Skeletal muscle cell (primary cell): ENCODE measurements around the gene CMIP.

Experiments
- DNase-seq: peaks from one replicate; pipeline ENCODE4 v3.0.0-alpha.2; 2010; ENCODE audit warnings: low read depth
- H3K4me3 ChIP-seq: 2 replicates; pipeline ENCODE4 v1.5.1; 2011; ENCODE audit warnings: low read depth, mild to moderate bottlenecking, control low read depth, low read length, moderate library complexity

CMIP gene

DNA sequence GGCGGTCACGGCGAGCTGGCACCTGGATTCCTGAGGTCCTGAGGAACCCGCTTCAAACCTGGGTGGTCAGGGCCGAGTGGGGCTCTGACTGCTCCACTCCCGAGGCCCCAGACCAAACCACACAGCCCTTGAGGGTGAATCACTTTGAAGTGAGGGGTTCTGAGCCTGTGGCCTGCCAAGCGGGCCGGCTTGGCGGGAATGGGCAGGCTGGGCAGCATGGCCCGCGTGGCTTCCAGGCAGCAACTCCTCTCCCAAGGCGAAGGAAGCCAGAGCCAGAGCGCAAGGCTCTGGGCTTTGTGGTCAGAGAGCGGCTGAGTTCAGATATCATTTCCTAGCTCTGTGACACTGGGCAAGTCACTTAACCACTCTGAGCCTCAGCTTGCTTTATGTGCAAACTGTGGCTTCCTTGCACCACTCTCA, 42.7 kb downstream of the CMIP start:
- no peak overlapping the region for H3K4me3 ChIP-seq
- DNase-seq, result no peak

DNA sequence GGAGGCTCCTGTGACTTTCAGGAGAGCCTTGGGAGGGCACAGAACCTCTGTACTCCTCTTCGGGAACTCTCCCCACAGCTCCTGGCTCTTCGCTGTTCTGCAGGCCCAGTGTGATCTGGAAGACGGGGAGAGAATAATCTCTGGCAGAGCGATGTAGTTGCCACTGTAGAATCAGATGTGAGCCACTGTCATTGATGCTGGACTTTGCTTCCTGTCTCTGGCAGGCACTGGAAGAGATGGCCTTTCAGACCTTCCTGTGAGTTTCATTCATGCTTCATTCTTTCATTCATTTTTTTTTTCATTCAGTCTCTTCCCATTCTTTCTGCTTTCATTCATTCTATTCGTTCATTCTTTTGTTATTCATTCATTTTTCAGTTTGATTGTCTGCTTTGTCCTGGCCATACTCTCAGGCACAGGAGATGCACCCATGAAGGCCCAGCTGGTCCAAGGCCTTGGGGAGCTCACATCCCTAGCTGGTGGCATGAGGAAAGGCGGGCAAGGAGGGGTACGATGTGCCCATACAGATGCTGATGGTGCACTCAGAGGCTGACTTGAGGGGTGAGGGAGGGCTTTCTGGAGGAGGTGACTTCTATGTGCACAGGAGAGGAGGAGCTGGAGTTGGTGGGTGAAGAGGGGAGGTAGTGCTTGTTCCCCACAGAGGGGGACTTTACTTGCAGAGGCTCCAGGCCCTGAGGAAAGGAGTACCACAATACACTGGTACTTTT, 44.2 kb downstream of the CMIP start:
- DNase-seq, result no peak
- H3K4me3 ChIP-seq, result no peak overlapping the region

DNA sequence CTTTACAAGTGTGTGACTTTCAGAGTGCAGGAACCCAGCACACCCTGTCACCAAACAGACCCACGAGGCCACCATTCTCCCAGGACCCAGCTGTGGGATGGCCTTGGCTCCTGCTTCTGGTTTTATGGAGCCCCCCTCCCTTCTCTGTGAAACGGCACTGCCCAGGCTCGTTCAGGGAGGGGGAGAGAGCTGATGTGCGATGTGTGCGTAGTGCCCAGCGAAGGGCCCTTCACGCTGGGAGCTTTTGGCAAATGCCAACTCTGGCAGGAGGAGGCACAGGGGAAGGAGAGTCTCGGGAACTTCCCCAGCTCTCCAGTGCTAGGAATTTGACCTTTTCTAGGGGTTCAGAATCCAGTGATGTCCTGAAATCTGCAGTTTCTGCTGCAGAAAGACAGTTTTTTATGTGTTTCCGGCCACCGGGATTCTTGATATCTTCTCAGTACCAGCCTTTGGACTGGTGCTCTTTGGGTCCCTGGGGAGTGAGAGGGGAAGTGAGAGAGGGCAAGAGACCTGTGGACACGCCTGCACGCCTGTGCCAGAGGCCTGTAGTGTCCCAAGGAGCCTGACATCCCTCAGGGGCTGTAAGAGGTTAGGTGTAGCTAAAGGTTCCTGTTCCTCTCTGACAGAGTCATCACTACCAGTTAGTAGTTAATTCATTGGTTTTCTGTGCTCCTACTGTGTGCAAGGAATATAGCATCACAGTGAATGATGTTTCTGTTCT, 45.1 kb downstream of the CMIP start:
- DNase-seq, result no peak
- no peak overlapping the region for H3K4me3 ChIP-seq

DNA sequence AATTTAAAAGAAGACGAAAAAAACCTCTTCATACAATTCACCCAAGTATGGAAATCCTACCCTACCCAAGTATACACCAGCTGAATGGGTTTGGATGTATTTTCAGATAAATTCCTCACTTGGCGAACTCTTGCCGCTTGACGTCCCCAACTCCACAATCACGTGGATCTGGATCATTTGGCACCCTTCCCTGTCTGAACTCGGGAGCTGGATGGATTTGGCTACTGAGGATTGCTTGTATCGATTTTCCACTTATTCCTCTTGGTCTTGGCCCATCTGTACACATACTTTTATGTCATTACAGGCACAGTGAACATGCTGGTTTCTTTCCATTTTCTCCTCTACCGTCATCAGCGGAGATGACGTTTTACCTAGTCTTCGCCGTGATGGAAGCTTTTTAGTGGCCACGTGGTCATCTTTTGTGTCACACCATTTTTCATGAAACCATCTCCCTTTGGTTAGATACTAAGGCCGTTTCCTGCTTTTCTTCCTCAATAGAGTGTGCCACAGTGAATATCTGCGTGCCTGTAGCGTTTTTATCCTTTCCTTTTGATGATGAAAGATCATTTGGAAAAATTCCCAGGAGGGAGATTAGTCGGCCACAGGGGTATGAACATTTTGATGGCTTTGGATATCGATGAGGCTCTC, 47.1 kb downstream of the CMIP start:
- no peak for DNase-seq

DNA sequence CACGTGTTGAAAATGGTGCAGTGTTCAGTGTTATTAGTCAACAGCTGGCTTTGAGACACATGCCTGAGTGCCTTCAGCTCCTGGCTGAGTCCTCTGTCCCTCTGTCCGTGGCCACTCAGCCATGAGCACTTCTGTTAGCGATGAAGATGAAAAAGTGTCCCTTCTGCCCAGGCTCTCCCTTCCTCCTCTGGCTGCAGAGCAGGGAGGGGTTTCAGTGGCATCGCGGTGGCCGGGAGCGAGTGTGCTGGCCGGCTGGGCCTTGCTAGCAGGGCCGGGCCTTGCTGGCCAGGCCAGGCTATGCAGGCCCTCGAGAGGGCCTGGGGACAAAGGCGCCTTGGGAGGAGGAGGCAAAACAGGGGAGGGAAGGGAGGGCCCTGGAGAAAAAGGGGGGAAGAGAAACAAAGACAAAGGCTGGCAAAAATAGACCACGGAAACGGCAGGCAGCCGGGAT, 47.7 kb downstream of the CMIP start:
- no peak overlapping the region for H3K4me3 ChIP-seq
- no peak for DNase-seq

More for the DNA sequence above, 47.1 kb downstream of the CMIP start:
- H3K4me3 ChIP-seq, result no peak overlapping the region

DNA sequence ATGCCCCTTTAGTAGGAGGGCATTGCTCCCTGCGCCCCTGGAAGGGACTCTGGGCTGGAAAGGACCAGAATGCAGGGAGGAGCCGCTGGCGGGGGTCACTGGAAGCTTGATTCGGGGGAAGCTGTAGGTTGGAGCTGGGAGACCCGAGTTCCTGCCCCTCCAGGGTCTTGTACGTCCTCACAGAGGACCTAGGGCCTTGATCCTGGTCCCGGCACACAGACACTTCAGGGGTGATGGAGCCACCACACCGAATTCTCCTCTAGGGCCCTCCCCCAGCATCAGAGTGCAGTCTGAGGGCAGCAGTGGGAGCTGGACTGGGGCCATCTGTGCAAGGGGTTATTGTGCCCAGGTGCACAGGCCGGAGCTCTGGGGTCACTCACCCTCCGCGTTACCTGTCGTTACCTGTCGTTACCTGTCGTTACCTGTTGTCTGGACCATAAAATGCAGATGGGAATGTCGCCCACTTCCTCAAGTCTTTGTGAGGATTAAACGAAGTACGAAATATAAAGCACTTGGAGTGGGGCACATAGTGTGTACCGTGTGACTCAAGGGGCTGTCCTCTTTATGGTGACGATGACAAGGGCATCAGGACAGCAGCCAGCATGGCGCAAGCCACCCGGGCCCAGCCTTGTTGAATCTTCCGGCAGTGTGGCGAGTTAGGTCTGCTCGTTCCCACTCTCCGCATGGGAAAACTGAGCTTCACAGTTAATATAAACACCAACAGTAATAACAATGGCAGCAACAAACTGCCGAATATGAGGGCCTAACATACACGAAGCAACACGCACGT, 48.6 kb downstream of the CMIP start:
- DNase-seq, result no peak
- no peak overlapping the region for H3K4me3 ChIP-seq

DNA sequence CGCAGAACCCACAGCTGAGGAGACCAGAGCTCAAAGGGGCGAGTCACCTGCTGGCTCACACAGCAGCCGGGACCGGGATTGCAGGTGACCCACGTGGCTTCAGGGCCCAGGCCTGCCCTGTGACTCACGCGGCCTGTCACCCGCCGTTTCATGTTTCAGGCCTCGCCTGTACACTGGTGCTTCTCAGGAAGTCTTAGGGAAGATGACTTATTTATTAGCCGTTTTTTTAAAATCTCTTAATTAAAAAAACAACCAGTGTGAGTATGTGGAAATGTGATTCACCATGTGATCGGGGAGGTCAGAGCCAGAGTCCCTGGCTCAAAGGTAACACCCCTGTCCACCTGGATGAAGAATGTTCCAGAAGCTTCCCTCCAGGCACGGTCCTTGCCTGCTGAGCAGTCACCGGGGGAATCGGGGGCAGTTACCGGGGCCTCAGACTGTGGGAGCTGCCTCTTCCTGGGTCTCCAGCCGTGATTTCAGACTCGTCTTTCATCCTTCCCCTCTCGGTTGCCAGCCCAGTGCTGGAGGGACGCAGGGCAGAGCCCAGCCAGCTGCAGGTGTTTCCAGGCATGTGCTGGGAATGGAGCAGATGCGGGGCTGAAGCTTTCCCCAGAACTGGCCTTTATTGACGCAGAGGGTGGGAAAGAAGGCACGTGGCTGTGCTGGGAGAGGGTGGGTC, 49.3 kb downstream of the CMIP start:
- no peak overlapping the region for H3K4me3 ChIP-seq
- peak; percentile 55 for DNase-seq

DNA sequence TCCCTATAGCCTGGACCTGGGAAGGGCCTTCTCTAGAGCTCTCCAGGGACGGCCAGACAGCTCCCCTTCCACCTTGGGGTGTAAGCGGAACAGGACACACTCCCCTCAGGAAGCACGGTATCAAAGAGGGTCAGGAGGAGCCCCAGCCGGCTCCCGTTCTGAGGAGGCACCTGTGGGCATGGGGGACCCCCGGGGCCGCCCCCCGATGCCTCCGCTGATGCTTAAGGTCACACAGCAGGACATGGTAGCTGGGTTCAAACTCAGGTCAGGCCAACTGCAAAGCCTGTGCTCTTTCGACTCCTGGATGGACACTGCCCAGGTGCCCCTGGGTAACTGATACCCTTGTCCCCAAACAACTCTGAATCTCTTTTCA, 49.8 kb downstream of the CMIP start:
- DNase-seq, result no peak
- H3K4me3 ChIP-seq, result no peak overlapping the region

DNA sequence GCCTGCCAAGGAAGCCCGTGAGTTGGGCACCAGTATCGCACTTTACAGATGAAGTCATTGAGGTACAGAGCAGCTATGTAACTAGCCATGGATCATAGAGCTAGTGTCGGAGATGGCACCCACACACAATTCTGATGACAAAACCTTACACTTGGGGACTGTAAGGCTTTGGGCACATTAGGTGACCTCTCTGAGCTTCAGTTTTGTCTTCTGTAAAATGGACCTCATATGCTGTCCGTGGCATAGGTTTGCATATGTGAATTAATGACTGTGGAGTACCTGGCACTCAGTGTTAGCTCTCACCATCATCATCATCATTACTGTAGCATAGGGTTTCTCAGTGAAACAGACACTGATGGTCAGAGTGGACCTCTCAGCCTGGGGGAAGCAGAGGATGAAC, 50.3 kb downstream of the CMIP start:
- DNase-seq, result no peak
- no peak overlapping the region for H3K4me3 ChIP-seq

DNA sequence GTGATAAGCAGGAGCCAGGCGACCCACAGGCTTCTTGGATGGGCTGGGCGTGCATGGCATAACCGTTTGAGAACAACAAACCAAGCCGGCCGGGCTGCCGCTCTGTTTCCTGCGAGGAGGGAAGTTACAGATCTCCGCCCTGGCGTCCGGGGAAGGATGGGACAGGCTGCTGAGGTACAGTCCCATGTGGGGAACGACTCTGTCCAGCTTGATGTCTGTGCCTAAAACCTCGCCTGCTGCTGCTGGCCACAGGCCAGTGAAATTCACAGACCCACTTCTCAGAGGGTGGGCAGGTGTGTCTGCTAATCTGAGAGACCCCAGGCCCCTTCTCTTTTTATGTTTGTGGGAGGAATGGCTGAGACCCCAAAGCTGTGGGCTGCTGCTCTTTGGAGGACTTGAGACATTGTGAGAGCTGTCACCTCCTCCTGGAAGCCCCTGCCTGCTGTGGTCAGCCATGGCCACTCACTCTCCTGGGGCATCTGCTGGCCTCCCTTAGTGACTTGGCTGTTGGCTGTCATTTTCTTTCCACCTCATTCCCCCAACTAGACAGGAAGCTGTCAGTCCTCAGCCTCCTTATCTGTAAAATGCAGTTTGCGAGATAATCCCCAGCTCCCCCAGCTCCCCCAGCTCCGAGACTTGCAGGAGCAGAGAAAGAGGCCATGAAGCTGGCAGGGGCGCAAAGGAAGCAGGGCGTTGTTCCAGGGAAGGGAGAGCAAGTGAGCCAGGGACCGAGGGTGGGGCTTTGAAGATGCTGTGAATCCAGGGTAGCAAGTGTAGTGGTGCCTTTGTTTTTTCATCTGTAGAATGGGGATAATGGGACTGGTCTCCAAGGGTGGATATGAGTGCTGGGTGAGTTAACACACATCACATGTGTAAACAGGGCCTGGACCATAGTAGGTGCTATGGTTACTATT, 51.0 kb downstream of the CMIP start:
- H3K4me3 ChIP-seq, result no peak overlapping the region
- no peak for DNase-seq

DNA sequence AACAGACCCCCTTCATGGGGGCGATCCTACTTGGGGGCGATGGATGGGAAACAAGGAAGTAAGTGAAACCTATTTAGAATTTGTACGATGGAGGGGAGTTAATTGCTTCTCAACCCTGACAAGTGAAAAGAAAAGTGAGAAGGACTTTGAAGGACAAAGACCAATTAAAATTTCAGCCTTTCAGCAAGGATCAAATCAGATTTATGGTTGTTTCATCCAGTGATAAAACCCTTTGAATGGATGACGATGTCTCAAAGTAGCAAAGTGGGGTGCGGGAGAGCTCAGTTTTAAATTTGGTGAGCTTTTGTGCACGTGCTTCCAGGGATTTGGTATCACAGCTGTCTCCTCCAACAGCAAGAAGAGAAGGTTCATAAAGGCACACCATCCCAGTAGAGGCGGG, 51.7 kb downstream of the CMIP start:
- no peak overlapping the region for H3K4me3 ChIP-seq
- no peak for DNase-seq

DNA sequence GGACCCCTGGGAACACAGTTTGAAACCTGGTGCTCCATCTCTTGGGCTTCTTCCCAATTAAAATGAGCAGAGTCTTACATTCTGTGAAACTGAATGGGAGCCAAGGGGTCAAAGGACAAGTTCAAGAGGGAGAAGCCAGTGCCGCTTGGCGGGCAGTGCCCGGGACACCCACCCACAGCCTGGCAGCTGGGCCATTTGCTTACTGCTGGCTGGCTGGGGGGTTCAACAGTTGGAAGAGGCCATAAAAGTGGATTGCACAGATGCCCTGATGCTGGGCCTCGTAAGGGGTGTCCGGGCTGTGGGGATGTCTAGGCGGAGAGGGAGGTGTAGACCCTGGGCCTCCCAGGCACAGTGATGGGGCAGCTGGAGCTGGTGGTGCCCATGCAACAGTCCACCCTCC, 52.1 kb downstream of the CMIP start:
- no peak overlapping the region for H3K4me3 ChIP-seq
- no peak for DNase-seq

DNA sequence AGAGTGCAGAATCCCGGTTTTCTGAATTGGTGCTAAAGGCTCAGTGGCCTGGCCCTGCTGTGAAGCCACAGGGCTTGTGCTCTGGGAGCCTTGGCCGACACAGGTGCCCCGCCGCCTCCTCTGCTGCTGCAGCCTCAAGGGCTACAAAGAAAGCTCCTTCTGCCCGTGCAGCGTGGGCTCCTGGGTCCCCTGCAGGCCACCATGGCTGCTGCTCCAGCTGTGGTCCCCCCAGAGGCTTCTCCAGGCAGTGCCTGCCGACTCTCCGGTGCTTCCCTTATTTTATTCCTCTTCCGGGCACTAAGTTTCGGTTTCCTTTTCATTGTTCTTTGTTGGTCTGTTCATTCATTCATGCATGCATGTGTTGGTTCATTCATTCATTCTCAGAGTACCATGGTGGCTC, 53.1 kb downstream of the CMIP start:
- no peak overlapping the region for H3K4me3 ChIP-seq
- DNase-seq, result no peak

DNA sequence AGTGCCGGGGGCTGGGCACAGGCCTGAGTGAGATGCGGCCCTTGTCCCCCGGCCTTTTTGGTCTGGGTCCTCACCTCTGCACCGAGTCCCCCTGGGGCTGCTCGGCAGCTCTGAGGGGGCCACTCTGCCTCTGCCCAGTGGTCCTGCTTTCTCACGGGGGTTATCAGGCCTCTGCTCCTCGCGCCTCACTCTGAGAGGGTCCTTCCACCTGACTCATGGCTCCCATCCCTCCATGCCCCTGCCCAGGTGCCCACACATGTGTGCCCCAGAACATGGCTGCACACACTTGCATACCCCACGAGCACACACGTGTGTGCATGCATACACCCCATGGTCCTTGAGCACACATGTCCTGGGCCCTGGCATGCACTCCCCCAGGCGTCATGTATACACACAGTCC, 53.7 kb downstream of the CMIP start:
- DNase-seq, result no peak
- H3K4me3 ChIP-seq, result no peak overlapping the region

DNA sequence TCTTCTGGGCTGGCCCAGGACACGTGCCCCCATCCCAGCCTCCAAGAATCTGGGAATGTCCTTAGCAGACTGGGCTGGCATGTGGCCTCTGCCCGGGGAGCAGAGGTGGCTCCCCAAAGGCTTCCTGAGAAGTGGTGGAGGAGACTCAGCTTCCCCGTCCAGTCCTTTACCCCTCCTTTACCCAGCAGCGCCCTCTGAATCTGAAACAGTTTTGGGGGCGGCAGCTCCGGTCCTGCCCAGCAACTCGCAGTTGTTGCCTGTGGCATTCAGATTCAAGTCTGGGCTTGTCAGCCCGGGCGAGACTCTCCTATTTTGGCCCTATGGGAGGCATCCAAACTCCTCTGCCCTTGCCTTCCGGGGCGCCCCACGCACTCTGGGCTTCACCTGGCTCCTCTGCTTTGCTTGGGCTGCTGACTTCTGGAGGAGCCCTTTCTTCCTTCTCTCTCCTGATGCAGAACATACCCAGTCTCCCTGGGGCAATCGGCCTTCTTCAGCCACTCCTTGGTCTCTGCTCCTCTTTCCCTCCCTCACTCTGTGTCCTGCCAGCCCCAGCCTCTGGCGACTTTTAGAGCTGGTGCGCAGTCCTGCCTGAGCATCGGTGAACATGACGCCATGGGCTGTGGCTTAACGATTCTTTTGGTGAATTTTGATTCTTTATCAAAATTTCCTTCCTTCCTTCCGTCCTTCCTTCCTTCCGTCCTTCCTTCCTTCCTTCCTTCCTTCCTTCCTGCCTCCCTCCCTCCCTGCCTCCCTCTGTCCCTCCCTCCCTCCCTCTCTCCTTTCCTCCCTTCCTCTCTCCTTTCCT, 55.2 kb downstream of the CMIP start:
- H3K4me3 ChIP-seq, result no peak overlapping the region
- no peak for DNase-seq

DNA sequence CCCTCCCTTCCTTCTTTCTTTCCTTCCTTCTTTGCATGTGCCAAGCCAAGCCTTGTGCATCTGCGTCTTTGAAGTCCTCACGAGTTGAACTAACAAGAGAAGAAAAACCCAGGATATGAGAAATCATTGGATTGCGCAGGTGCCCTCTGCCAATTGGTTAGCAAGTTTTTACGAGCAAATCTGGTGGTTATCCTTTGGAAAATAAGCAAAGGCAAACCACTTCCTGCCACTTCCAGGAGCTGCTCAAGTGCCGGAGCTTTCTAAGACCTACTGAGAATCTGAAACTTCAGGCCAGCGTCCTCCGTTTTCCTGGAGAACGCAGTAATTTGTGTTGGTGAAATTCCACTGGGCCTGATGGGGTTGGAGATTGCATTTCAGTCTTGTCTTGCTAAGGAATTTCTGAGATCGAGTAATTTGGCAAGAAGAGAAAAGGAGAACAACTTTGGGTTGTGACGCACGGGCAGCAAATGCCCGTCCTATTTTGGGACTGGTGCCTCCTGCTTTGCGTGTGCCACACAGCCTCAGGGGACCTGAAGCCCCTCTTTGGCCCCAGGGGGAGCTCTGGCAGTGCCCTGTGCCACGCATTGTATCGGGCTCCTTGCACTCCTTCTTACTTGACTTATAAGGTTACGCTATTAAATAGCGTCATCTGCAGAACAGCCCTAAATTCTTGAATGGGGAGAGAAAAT, 56.4 kb downstream of the CMIP start:
- peak; percentile 12 for DNase-seq
- H3K4me3 ChIP-seq, result no peak overlapping the region

DNA sequence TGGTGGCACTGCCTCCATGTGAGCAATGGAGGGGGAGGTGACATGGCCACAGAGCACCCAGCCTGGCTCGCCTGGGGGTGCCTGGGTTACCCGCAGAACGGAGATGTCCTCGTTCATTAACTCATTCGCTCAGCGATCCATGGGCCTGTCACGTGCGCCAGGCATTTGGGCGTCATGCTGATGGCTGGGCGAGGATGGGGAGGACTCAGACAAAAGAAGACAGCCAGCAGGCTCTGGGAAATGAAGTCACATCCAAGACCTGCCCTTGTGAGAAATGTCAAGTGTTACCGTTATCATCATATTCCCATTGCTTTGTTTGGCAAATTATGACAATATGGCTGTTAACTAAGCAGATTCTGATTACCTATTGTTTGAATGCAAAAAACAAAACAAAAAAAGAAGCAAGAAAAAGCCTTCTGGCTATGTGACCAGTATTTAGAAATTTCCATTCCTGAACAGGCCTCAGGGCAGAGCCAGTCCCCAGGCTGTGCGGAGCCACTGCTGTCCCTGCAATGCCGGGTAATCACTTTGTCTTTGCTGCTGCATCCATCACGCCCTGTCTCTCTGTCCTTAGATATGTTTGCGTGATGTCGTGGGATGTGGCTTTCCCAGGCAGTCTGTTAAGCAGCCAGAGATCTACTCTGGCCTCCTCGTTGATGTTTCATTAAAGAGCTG, 57.9 kb downstream of the CMIP start:
- H3K4me3 ChIP-seq, result no peak overlapping the region
- DNase-seq, result no peak
